ENCODE data around the gene BBS9.

DNA sequence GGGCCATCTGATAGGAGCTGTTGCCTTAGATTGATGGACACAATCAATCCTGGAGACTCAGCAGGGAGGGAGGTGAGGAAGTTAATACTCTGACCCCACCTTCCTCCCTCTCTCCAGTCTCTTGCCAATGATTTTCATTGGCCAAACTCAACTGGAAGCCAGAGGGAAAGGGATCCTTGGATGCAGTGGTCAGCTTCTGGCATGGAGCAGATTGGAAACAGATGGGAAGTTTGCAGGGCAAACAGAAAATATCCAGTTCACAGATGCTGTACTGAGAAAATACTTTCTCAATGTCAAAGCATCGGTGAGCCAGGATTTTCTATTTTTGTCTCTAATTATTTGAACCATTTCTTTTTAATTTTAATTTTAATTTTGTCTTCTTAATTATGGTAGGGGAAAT, 170.8 kb downstream of the BBS9 start:
- TF ChIP-seq, protein P1, sequence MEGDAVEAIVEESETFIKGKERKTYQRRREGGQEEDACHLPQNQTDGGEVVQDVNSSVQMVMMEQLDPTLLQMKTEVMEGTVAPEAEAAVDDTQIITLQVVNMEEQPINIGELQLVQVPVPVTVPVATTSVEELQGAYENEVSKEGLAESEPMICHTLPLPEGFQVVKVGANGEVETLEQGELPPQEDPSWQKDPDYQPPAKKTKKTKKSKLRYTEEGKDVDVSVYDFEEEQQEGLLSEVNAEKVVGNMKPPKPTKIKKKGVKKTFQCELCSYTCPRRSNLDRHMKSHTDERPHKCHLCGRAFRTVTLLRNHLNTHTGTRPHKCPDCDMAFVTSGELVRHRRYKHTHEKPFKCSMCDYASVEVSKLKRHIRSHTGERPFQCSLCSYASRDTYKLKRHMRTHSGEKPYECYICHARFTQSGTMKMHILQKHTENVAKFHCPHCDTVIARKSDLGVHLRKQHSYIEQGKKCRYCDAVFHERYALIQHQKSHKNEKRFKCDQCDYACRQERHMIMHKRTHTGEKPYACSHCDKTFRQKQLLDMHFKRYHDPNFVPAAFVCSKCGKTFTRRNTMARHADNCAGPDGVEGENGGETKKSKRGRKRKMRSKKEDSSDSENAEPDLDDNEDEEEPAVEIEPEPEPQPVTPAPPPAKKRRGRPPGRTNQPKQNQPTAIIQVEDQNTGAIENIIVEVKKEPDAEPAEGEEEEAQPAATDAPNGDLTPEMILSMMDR (IDR thresholded peaks at IDR 0.05; ENCODE audit: poor library complexity, severe bottlenecking) = no peak
- TF ChIP-seq POLR2AphosphoS5 (IDR thresholded peaks at IDR 0.05) = no peak

Measured in neural cell (in vitro differentiated cells).